C4-2B (cell line): ENCODE results near the gene ST6GALNAC3.

Source experiments
- CTCF ChIP-seq: fragments of 450-650 bp; conservative IDR thresholded peaks from 2 replicates; pipeline ENCODE4 v1.5.1; 2017; ENCODE audit warnings: mild to moderate bottlenecking
- ZFX ChIP-seq: fragments of 450-650 bp; IDR thresholded peaks from 2 replicates; pipeline ENCODE4 v1.6.1; 2017

- TF ChIP-seq CTCF (no peak), ZFX (no peak)
These were observed 418.3 kb downstream of the ST6GALNAC3 start for GRCh38 chr1:76492752-76493430.
